Suppressor macrophage (primary cell): ENCODE measurements around the gene POLA2.
"Not testable (repeated sequence)": the region's sequence is repeated elsewhere in the genome, so short reads cannot be mapped to it uniquely, and the experiment has no call there.

Source experiments
- DNase-seq, 4 experiments: peaks; one replicate each; pipeline ENCODE4 v3.0.0-alpha.2; 2020 to 2022

Gene POLA2

DNA sequence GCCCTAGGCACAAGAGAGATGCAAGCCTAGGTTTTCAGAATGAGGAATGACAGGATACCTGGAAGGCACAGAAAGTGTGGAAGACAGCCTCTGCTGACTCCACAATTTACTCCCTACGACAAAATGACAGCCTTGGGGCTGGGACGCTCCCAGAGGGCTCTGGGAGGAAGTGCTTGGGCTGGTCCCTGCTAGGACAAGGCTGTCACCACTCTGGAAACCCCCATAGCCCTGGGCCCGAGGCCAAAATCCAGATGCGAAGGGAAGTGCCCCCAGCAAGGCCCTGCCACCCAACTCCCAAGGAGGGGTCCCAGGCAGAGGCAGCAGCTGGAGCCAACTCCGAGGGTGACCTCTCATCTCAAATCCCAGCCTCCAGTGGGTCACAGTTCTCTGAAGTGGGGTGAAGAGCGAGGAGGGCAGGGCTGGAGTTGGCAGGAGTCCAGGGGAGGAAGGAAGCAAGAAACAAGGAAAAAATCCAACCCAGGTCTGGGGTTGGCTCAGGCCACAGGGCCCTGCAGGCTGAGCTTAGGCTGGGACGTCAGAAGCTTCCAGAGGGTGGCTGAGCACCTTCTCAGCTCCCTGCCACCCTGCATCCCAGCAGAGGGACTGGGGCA is 46.6 kb downstream of the POLA2 start:
- peak; percentile 83 to 91 (median 86) for DNase-seq

DNA sequence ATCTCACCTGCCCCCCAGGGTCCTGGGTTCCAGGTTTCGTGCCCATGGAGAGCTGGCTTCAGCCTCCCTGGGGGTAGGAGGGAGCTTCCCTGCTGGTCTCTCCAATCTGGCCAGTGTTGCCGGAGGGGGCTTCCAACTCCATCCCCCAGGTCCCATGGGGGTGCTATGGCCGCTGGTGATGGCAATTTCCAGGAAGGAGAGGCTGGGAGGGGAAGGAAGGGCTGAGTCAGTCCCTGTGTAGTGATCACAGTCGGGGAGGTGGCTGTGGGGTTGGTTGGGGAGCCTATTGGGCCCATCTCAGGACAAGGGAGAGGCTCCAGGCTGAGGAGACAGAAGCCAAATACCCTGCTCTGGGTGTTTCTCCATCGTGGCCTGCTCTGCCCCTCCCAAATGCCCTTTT is 47.2 kb downstream of the POLA2 start:
- peak in 3 of 4 experiments; percentile 14 to 30 (median 22) for DNase-seq

DNA sequence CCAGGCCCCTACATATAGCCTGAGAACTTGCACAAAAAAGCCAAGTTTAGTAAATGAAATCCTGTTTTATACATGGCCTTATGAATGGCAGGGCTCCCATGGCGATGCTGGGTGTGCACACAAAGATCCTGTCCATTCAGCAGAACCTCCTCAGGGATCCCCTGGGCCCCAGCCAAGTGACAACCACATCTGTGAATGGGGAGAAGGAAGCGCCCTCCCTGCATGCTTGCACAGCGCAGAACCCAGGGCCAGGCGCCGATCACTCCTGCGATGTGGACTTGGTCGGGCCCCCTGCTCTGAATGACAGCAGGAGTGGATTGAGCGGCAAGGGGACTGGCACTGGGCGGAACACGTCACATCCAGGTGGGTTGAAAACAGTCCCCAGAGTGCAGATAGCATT is 48.5 kb downstream of the POLA2 start:
- peak; percentile 52 to 73 (median 65) for DNase-seq

DNA sequence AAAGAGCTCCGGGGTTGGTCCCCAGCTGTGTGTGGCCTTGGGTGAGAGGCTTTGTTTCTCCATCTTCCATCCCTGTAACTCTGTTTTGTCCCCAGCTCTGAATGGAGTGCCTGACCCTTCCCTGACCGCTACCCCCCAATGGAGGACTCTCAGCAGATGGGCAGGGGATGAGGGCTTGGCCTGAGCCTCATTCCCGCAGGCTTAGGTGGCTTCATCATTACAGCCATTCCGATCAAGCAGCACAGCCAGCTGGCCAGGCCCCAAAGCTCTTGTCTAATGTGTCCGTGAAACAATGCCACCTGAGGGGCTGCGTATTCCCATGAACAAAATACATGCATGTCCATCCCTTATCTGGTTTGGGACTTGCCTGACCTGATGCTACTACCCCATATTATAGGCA is 49.0 kb downstream of the POLA2 start:
- DNase-seq: no peak

DNA sequence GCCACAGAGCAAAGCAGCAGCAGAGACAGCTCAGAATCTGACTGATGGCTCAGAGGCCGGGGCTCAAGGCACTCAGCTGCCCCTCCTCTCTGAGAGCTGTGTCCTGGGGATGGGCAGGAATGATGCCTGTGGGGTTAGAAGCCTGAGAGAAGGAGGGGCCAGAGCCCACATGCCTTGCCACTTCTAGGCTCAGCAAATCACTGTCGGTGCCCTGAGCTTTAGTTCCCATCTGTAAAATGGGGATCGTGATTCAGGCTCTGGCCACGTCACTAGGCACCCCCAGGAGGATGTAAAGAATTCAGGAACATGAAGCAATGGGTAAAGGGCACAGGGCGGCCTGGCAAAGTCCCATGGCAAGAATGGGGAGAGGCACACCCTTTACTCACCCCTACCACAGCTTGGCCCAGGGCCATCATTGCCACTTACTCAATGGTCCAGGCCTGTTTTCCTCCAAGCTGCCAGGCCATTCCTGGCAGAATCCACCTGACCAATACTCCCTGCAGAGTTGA is 49.5 kb downstream of the POLA2 start:
- peak; percentile 58 to 78 (median 68) for DNase-seq

DNA sequence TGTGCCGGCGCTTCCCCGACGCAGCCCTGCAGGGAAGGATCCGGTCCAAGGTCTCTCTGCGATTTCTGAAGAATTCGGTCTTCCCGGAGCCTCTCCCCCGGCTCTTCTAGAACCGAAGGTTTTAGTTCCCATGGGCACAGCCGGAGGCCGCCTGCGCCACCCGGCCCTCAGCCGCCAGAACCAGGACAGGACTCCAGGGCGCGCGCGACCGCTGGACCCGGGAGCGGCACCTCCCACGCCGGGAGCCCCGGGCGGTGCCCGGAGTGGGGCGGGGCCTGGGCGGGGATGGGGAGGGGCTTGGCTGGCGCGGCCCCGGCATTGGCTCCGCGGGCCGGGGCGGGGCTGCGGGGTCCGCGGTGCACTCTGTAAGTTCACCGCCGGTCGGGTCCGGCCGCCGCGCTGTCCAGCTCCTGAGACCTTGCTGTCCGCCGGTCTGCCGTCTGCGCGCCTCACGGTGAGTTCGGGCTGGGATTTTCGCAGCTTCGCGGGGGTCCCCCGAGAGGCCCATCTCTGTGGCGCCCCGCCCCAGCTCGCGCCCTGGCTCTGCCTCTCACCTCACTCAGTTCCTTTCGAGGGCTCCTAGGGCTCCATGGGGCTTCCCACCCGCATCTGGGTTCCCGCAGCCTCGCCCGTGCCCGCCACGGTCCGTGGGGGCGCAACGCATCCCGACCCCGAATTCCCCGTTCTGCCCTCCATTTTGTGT is 52.9 kb downstream of the POLA2 start, which contains the start of gene CDC42EP2:
TSS of gene CDC42EP2 (plus strand) at position 366 of the 703 bp plus-strand sequence. CDS start 6,033 bp downstream, outside the sequence.
- DNase-seq: peak; percentile 91 to 97 (median 95)

DNA sequence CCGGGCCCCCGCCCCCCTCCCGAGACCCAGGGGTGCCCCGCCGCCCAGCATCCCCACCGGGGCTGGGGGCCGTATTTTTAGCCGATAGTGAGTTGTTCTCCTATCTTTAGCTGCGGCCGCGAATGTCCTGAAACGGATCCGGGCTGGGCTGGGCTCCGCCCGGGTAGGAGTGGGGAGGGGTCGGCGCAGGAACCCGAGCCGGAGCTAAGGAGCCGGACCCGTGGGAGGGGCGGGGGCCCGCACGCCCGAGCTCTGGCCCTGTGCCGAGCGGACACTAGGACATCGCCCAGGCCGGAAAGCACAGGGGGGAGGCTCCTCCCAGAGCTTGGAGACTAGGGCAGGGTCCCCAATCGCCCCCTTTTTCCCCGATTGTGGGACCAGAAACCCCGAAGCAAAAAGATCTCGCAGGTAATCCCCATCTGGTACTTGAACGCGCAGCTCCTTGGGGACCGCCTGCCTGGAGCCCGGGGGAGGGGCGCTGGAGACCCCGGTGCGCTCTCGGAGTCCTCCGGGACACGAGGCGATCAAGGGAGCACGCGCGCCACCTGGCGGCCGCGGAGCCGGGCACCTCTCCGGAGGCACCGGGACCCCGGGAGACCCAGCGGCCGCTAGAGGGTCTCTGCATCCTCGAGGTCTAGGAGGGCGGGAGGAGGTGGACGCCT is 53.6 kb downstream of the POLA2 start:
- DNase-seq: peak; percentile 70 to 92 (median 81)

DNA sequence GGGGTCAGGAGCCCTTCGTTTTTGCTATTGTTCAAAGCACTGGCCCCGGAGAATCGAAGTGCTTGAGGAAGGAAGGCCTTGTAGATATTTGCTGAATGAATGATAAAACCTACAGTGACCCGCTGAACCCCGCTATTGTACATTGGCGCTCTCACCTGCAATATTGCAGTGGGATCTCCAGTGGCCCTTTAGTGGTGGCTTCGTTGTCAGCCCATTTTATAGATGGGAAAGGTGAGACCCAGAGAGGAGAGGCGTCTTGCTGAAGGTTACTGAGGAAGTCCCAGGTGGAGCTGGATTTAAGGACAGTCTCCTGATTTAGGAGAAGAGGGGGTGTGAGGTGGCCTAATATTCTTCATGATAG is 54.1 kb downstream of the POLA2 start:
- DNase-seq: no peak

DNA sequence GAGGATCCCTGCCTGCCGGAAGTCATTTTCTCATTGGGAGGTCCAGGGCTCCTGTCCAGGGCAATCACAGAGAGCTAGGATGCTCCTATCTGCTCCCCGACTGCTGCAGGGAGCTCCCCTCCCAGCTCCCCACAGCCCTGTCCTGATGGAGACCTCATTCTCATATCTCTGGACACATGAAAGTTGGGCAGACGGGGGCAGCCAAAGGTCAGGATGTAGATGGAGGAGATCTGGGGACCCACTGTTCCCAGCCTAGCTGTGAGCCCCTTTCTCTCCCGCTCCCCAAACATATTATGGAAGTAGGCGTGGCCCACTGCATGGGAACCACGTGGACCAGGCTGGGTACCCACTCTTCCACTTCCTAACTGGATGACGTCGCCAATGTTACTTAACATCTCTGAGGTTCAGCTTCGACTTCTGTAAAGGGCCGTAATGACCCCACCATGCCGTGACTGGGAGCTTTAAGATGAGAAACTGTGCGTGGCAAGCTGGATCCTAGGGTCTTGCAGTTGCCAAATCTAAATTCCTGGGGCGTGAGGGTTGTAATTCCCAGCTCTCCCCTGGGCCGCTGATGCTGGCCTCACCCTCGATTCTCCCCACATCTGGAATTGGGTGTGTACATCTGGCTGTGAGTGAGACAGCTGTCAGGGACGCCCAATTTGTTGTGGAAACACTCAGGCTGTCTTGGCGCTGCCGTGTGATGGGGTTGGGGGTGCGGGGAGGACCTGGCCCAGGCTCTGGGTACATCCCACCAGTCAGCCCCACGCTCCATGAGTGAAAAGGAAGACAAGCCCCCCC is 54.7 kb downstream of the POLA2 start:
- peak; percentile 76 to 89 (median 80) for DNase-seq

DNA sequence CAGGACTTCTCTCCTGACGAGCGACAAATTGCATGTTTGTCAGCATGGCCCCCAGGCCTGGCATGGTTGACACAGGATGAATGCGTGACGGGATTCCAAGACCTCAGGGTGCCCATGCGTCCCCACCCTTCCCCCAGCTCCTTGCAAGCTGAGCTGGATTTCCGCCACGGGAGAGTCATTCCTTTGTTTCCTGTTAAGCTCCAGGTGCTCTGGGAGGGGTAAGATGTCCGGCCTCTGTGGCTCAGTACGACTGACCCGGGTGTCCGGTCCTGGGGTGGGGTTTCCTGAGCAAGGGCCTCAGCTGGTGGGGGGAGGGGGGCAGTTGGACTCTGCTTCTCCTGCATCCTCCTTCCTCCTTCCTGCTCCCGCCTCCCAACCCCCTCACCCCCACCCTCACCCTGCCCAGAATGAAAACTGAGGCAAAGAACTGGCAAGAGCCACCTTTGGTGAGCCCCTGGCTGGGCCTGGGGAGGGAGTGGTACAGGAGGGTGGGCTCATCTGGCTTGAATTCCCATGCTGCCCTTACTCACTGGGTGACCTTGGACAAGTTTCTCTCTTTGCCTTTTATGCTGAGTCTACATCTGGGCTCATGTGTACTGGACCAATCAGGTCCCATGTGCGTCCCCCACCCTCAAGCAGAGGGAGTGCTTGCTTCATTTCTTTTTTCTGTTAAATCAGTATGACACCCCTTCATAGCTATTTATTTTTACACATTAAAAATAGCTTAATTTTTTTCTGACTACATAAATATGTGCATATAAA is 55.4 kb downstream of the POLA2 start:
- no peak for DNase-seq

DNA sequence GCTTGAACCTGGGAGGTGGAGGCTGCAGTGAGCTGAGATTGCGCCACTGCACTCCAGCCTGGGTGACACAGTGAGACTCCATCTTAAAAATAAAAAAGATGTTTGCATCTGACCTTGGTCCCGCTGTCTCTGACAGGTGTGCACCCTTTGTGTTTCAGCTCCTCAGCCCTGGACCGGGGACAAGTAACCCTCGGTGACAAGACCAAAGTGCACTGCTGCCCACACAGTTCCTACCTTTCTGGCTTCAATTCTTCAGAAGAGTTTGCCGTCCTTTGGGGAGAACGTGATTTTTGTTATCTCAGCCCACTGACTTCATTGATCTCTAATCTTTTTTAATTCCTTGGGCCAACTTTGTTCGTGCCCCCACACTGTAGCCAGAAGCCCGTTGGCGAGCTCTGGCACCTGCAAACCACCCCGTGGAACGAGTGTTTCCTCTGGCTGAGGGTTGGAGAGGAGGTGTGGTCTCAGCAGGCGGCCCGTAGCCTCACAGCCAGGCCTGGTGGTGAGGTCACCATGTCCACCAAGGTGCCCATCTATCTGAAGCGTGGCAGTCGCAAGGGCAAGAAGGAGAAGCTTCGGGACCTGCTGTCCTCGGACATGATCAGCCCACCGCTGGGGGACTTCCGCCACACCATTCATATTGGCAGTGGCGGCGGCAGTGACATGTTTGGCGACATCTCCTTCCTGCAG is 58.8 kb downstream of the POLA2 start:
- DNase-seq: no peak

DNA sequence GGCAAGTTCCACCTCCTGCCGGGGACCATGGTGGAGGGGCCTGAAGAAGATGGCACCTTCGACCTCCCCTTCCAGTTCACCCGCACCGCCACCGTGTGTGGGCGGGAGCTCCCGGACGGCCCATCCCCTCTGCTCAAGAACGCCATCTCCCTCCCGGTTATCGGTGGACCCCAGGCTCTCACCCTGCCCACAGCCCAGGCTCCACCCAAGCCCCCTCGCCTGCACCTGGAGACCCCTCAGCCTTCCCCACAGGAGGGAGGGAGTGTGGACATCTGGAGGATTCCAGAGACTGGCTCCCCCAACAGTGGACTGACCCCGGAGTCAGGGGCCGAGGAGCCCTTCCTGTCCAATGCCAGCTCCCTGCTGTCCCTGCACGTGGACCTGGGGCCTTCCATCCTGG is 59.3 kb downstream of the POLA2 start:
- no peak for DNase-seq

DNA sequence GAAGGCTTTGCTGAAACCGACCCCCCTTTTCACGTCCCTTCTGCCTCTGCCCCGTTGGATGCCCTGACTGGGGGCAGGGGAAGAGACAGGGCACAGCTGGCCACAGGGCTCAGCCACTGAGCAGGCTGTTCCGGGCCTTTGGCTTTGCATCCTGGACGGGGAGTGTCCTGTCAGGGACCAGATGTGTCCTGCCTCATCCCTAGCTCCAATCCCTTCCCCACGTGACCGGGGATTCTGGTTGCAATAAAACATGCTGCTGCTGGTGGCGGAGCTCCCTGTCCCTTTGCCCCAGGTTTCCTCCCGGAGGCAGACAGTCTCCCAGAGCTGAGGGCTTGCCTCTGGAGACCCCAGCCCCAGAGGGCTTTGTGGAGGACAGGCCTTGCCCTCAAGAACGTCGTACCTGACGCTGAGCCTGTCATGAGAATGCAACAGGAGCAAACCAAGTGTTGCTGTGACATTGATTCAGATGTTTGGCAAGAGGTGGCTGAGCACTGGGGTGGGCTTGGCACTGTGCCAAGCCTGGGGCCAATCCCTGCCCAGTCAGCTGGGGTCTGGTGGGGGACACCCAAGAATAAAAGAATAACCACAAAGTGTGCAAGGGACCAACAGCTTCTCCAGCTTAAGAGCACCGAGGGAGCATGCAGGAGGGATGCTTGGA is 60.2 kb downstream of the POLA2 start:
- no peak for DNase-seq

DNA sequence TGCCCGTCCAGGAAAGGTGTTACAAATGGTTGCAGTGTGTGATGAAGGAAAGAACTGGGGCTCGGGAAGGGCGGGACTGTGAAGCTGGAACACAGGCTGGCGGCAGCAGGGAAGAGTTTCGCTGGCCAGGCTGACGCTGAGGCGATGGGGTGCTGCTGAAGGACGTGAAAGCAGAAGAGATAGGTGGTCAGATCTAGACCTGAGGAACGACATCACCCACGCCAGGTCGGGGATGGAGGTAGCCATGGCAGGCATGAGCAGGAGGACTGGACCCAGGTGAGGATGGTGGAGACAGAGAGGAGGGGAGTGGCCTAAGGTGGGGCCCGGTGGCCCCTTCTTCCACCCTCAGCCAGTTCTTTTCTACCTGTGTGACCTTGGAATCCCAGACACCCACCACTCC is 62.1 kb downstream of the POLA2 start:
- no peak for DNase-seq

DNA sequence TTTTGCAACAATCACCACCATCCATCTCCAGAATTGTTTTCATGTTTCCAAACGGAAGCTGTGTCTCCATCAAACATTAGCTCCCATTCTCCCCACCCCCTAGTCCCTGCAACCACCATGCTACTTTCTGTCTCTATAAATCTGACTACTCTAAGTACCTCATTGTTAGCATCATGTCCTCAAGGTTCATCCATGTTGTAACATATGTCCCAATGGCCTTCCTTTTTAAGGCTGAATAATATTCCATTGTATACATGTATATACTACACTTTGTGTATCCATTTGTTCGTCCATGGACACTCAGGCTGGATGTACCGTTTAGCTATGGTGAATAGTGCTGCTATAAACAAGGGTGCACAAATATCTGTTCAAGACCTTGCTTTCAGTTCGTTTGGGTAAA is 63.7 kb downstream of the POLA2 start:
- DNase-seq: no peak

DNA sequence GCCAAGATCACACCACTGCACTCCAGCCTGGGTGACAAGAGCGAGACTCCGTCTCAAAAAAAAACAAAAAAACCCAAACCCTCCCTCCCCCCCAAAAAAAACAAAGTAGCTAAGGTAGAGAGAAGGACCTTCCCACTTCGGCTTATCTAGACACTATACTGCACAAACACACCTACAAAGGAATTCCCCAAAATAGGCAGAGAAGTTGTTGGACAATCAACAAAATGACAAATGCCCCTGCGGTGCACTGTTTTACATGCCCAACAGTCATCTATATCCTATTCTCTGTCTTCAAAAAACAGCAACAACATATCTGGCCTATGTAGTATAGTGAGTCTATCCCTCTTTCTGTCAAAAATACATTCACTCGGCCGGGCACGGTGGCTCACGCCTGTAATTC is 65.3 kb downstream of the POLA2 start:
- no peak for DNase-seq

DNA sequence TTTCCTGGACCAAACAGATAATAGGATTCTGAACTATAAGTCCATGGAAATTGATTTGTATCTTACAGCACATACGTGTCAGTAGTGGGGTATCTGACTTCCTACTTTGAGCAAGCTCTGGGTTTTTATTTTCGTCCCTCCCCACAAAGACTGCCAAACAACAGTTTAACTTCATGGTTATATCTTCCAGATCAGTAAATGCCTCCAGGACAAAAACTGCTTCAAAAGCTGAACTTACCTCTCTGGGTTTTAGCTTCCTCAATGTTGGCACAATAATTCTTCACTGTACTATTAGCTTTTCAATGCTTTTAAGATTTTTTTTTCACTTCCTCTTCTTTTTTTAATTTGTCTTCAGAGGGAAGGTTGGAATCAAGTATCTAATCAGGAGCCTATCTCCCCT is 67.7 kb downstream of the POLA2 start:
- peak in 2 of 4 experiments; percentile 41 to 49 for DNase-seq

DNA sequence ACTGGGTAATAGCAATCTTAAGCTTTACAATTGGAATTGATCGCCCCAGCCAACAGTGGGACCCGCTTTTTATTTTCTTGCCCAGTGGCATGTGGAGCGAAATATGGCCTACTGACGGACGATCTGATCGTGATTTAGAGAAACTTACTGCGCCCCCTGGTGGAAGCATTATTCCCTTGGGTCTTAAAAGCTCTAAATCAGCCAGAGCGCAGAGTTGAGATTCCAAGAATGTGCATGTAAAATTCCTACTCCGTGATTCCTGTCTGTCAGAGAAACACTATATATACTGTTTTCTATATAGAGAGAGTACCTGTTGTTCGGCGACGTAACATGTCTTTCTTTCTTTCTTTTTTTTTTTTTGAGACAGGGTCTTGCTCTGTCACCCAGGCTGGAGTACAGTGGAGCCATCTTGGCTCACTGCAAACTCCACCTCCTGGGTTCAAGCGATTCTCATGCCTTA is 68.2 kb downstream of the POLA2 start:
- peak; percentile 94 to 98 (median 96) for DNase-seq

DNA sequence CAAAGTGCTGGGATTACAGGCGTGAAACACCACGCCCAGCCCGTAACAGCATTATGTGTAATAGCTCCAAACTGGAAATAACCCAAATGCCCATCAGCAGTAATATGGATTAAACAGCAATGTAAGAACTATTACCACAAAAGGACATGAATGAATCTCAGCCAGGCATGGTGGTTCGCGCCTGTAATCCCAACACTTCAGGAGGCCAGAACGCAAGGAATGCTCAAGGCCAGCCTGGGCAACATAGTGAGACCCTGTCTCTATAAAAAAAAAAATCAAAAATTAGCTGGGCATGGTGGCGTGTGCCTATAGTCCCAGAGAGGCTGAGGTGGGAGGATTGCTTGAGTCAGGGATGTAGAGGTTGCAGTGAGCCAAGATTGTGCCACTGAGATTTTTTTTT is 68.8 kb downstream of the POLA2 start:
- no peak for DNase-seq

DNA sequence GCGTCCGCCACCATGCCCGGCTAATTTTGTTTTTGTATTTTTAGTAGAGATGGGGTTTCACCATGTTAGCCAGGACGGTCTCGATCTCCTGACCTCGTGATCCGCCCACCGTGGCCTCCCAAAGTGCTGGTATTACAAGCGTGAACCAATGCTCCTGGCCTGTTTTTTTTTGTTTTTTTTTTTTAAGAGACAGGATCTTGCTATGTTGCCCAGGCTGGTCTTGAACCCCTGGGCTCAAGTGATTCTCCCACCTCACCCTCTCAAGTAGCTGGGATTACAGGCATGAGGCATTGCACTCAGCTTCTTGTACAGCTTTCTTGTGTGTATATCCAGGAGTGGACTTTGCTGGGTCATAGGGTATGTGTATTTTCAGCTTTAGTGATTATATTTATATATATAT is 70.8 kb downstream of the POLA2 start:
- not testable (repeated sequence) for DNase-seq
